ENCODE data around the gene IL24.
"Not testable (repeated sequence)": the region's sequence is repeated elsewhere in the genome, so short reads cannot be mapped to it uniquely, and the experiment has no call there.

The IL24 gene

GRCh38 chr1:206922524-206922923 is 25.3 kb downstream of the IL24 start:
- no peaks in the 10 kb centered on the region for H3K4me1 ChIP-seq
- no peak overlapping the region for H3K4me2 ChIP-seq (ENCODE audit: low read length)
- no peak overlapping the region for H3K27ac ChIP-seq
- TF ChIP-seq CTCF (IDR thresholded peaks at IDR 0.05): no peak
- no peaks in the 10 kb centered on the region for H3K79me2 ChIP-seq
- H3K4me3 ChIP-seq (ENCODE audit: low read depth, low read length): no peak overlapping the region
- no peaks in the 10 kb centered on the region for H3K36me3 ChIP-seq (ENCODE audit: control insufficient read depth, insufficient read depth, low read length)
- no peaks in the 10 kb centered on the region for H3K9me3 ChIP-seq (ENCODE audit: control insufficient read depth, low read length)
- H3K27me3 ChIP-seq (ENCODE audit: control insufficient read depth, insufficient read depth, low read length): no peaks in the 10 kb centered on the region
- H2AFZ ChIP-seq: no peak overlapping the region
- no peak overlapping the region for H3K9ac ChIP-seq

- Histone ChIP-seq H3K27me3 (ENCODE audit: control insufficient read depth, insufficient read depth, low read length) (no peaks in the 10 kb centered on the region), H3K79me2 (no peaks in the 10 kb centered on the region), H3K4me3 (ENCODE audit: low read depth, low read length) (no peak overlapping the region), H3K9me3 (ENCODE audit: control insufficient read depth, low read length) (no peaks in the 10 kb centered on the region), H3K4me2 (ENCODE audit: low read length) (no peak overlapping the region), H3K36me3 (ENCODE audit: control insufficient read depth, insufficient read depth, low read length) (no peaks in the 10 kb centered on the region), H3K27ac (no peak overlapping the region), H3K9ac (no peak overlapping the region), H2AFZ (no peak overlapping the region), H3K4me1 (no peaks in the 10 kb centered on the region)
- TF ChIP-seq CTCF (IDR thresholded peaks at IDR 0.05): no peak
Measured at GRCh38 chr1:206923009-206923960, 26.0 kb downstream of the IL24 start.

- not testable (repeated sequence) for H3K27me3 ChIP-seq (ENCODE audit: control insufficient read depth, insufficient read depth, low read length); H3K4me2 ChIP-seq (ENCODE audit: low read length); H3K36me3 ChIP-seq (ENCODE audit: control insufficient read depth, insufficient read depth, low read length); H3K79me2 ChIP-seq; H3K27ac ChIP-seq; H3K9ac ChIP-seq; H3K9me3 ChIP-seq (ENCODE audit: control insufficient read depth, low read length); H3K4me1 ChIP-seq; H2AFZ ChIP-seq; H3K4me3 ChIP-seq (ENCODE audit: low read depth, low read length)
Measured at GRCh38 chr1:206923961-206924557, 26.8 kb downstream of the IL24 start.

GRCh38 chr1:206924592-206925105 is 27.4 kb downstream of the IL24 start:
- no peak for TF ChIP-seq CTCF (IDR thresholded peaks at IDR 0.05)
- H3K4me2 ChIP-seq (ENCODE audit: low read length): no peak overlapping the region
- no peaks in the 10 kb centered on the region for H3K9me3 ChIP-seq (ENCODE audit: control insufficient read depth, low read length)
- H3K79me2 ChIP-seq: no peaks in the 10 kb centered on the region
- H2AFZ ChIP-seq: no peak overlapping the region
- no peak overlapping the region for H3K27ac ChIP-seq
- no peaks in the 10 kb centered on the region for H3K27me3 ChIP-seq (ENCODE audit: control insufficient read depth, insufficient read depth, low read length)
- no peak overlapping the region for H3K4me3 ChIP-seq (ENCODE audit: low read depth, low read length)
- H3K4me1 ChIP-seq: no peaks in the 10 kb centered on the region
- no peaks in the 10 kb centered on the region for H3K36me3 ChIP-seq (ENCODE audit: control insufficient read depth, insufficient read depth, low read length)
- H3K9ac ChIP-seq: no peak overlapping the region

GRCh38 chr1:206925106-206925736 is 28.0 kb downstream of the IL24 start:
- Histone ChIP-seq H3K36me3 (ENCODE audit: control insufficient read depth, insufficient read depth, low read length) (no peaks in the 10 kb centered on the region), H3K9me3 (ENCODE audit: control insufficient read depth, low read length) (no peaks in the 10 kb centered on the region), H3K4me3 (ENCODE audit: low read depth, low read length) (no peak overlapping the region), H3K27ac (no peak overlapping the region), H3K4me1 (no peaks in the 10 kb centered on the region), H3K27me3 (ENCODE audit: control insufficient read depth, insufficient read depth, low read length) (no peaks in the 10 kb centered on the region), H2AFZ (no peak overlapping the region), H3K9ac (no peak overlapping the region), H3K4me2 (ENCODE audit: low read length) (no peak overlapping the region), H3K79me2 (no peaks in the 10 kb centered on the region)
- no peak for TF ChIP-seq CTCF (IDR thresholded peaks at IDR 0.05)

Data from parathyroid adenoma (tissue), 2 donors.